Measurements from ENCODE around the gene ZER1.

Gene ZER1

GRCh38 chr9:128792134-128792533, 20.4 kb upstream of the ZER1 start:
- Histone ChIP-seq H3K27me3 (ENCODE audit: insufficient read depth, low read depth) (no peaks in the 10 kb centered on the region), H2AFZ (ENCODE audit: low read depth) (no peak overlapping the region), H3K4me1 (ENCODE audit: low read depth, poor library complexity, severe bottlenecking) (peaks cover 11% of the 10 kb centered on the region), H3K4me2 (no peak overlapping the region), H3K79me2 (ENCODE audit: insufficient read depth, low read depth) (peaks cover 12% of the 10 kb centered on the region; the same call in 1 of the 2 replicates), H3K9ac (no peak overlapping the region), H3K4me3 (IDR thresholded peaks at IDR 0.05; ENCODE audit: insufficient read depth, low read depth, low read length) (no peak overlapping the region), H4K20me1 (ENCODE audit: insufficient read depth) (no peaks in the 10 kb centered on the region), H3K27ac (no peak overlapping the region), H3K36me3 (ENCODE audit: insufficient read depth) (no peaks in the 10 kb centered on the region; the same call in 1 of the 2 replicates)
- no peak for TF ChIP-seq CTCF (conservative IDR thresholded peaks at IDR 0.05; ENCODE audit: low read depth, low read length)

GRCh38 chr9:128790536-128790935, 18.8 kb upstream of the ZER1 start:
- Histone ChIP-seq H3K27me3 (ENCODE audit: insufficient read depth, low read depth) (no peaks in the 10 kb centered on the region), H3K9ac (no peak overlapping the region), H4K20me1 (ENCODE audit: insufficient read depth) (no peaks in the 10 kb centered on the region), H3K79me2 (ENCODE audit: insufficient read depth, low read depth) (peaks cover 13% of the 10 kb centered on the region; the same call in 1 of the 2 replicates), H3K4me1 (ENCODE audit: low read depth, poor library complexity, severe bottlenecking) (peaks cover 11% of the 10 kb centered on the region), H3K36me3 (ENCODE audit: insufficient read depth) (no peaks in the 10 kb centered on the region), H3K27ac (no peak overlapping the region), H2AFZ (ENCODE audit: low read depth) (no peak overlapping the region), H3K4me3 (IDR thresholded peaks at IDR 0.05; ENCODE audit: insufficient read depth, low read depth, low read length) (no peak overlapping the region), H3K4me2 (no peak overlapping the region)
- no peak for TF ChIP-seq CTCF (conservative IDR thresholded peaks at IDR 0.05; ENCODE audit: low read depth, low read length)

- Histone ChIP-seq H3K4me2 (peak overlapping the region; percentile 99), H2AFZ (ENCODE audit: low read depth) (no peak overlapping the region), H3K27ac (no peak overlapping the region), H3K27me3 (ENCODE audit: insufficient read depth, low read depth) (no peaks in the 10 kb centered on the region), H3K79me2 (ENCODE audit: insufficient read depth, low read depth) (peaks cover 13% of the 10 kb centered on the region; the same call in 1 of the 2 replicates), H3K4me3 (IDR thresholded peaks at IDR 0.05; ENCODE audit: insufficient read depth, low read depth, low read length) (no peak overlapping the region), H3K4me1 (ENCODE audit: low read depth, poor library complexity, severe bottlenecking) (peaks cover 15% of the 10 kb centered on the region), H3K36me3 (ENCODE audit: insufficient read depth) (no peaks in the 10 kb centered on the region), H4K20me1 (ENCODE audit: insufficient read depth) (no peaks in the 10 kb centered on the region), H3K9ac (no peak overlapping the region)
- TF ChIP-seq CTCF (conservative IDR thresholded peaks at IDR 0.05; ENCODE audit: low read depth, low read length): no peak
Measured at GRCh38 chr9:128788445-128788844, 16.7 kb upstream of the ZER1 start.

- H4K20me1 ChIP-seq (ENCODE audit: insufficient read depth): no peaks in the 10 kb centered on the region
- peak overlapping the region; percentile 51; the same call in 1 of the 2 replicates for H3K9ac ChIP-seq
- no peaks in the 10 kb centered on the region for H3K36me3 ChIP-seq (ENCODE audit: insufficient read depth)
- H3K27ac ChIP-seq: 0 out of 2 replicates have a peak overlapping the region, but pooled peaks have one; percentile 18
- peaks cover 13% of the 10 kb centered on the region; the same call in 1 of the 2 replicates for H3K79me2 ChIP-seq (ENCODE audit: insufficient read depth, low read depth)
- TF ChIP-seq CTCF (conservative IDR thresholded peaks at IDR 0.05; ENCODE audit: low read depth, low read length): no peak
- peaks cover 19% of the 10 kb centered on the region for H3K4me1 ChIP-seq (ENCODE audit: low read depth, poor library complexity, severe bottlenecking)
- H3K4me2 ChIP-seq: peak overlapping the region; percentile 99
- no peaks in the 10 kb centered on the region for H3K27me3 ChIP-seq (ENCODE audit: insufficient read depth, low read depth)
- H3K4me3 ChIP-seq (IDR thresholded peaks at IDR 0.05; ENCODE audit: insufficient read depth, low read depth, low read length): no peak overlapping the region
- H2AFZ ChIP-seq (ENCODE audit: low read depth): peak overlapping the region; percentile 93; the same call in 1 of the 2 replicates
Measured at GRCh38 chr9:128787659-128788058, 15.9 kb upstream of the ZER1 start.
